MCF 10A (cell line): ENCODE results near the gene RETREG1. TPM values are rescaled to one million over a fixed set of nuclear protein-coding genes. Genes with fewer than 3 reads are reported as not detected.

Experiments
- BruUV-seq: library from RNA; stranded (reverse); fragments of 400-500 nt; replicated peaks from 2 replicates; lab custom pipeline; 2021; lab: Mats Ljungman, UMichigan
- CTCF ChIA-PET: fragments of 300-600 bp; sonication (Branson Sonifier 250); formaldehyde crosslinking; extraction: SDS; loops from one replicate; lab custom pipeline; 2021; ENCODE audit warnings: antibody characterized with exemption, inconsistent platforms; lab: Yijun Ruan, JAX
- POLR2A ChIA-PET: fragments of 300-600, 350-650 bp; sonication (Branson Sonifier 250); formaldehyde crosslinking; extraction: SDS; loops from one replicate; lab custom pipeline; 2020; ENCODE audit warnings: antibody characterized with exemption, inconsistent platforms; lab: Yijun Ruan, JAX
- DNase-seq: peaks from one replicate; pipeline ENCODE4 v3.0.0-alpha.2; 2018; ENCODE audit not compliant: unreplicated experiment
- H3K27ac Mint-ChIP-seq: one replicate; pipeline ENCODE4 v1.8.0; 2022; ENCODE audit warnings: mild to moderate bottlenecking, low read depth, mixed read lengths; ENCODE audit not compliant: unreplicated experiment
- H3K27me3 Mint-ChIP-seq: one replicate; pipeline ENCODE4 v1.8.0; 2022; ENCODE audit warnings: mixed read lengths; ENCODE audit not compliant: insufficient read depth, unreplicated experiment
- H3K36me3 Mint-ChIP-seq: one replicate; pipeline ENCODE4 v1.8.0; 2022; ENCODE audit warnings: mild to moderate bottlenecking, moderate library complexity, mixed read lengths; ENCODE audit not compliant: insufficient read depth, unreplicated experiment
- H3K4me1 Mint-ChIP-seq: one replicate; pipeline ENCODE4 v1.8.0; 2022; ENCODE audit warnings: mixed read lengths; ENCODE audit not compliant: insufficient read depth, unreplicated experiment
- H3K4me3 Mint-ChIP-seq: one replicate; pipeline ENCODE4 v1.8.0; 2022; ENCODE audit warnings: mild to moderate bottlenecking, moderate library complexity, mixed read lengths; ENCODE audit not compliant: unreplicated experiment
- H3K9me3 Mint-ChIP-seq: one replicate; pipeline ENCODE4 v1.8.0; 2022; ENCODE audit warnings: mixed read lengths; ENCODE audit not compliant: unreplicated experiment
- CTCF ChIP-seq: fragments of 200-600 bp; IDR thresholded peaks from one replicate; pipeline ENCODE4 v1.8.0; 2022; ENCODE audit warnings: antibody characterized with exemption, mild to moderate bottlenecking; ENCODE audit not compliant: unreplicated experiment
- intact Hi-C: fragments of 100-400 bp; cut with micrococcal nuclease; formaldehyde crosslinking; loops from 2 replicates; pipeline ENCODE4 v1.14.1; 2022
- total RNA-seq: library from RNA; stranded (reverse); gene quantifications from 2 replicates; pipeline ENCODE4 v1.2.3, GENCODE V29; 2022

The RETREG1 gene
- total RNA-seq, 1 experiment from 2014 or later: 4.9 TPM

DNA sequence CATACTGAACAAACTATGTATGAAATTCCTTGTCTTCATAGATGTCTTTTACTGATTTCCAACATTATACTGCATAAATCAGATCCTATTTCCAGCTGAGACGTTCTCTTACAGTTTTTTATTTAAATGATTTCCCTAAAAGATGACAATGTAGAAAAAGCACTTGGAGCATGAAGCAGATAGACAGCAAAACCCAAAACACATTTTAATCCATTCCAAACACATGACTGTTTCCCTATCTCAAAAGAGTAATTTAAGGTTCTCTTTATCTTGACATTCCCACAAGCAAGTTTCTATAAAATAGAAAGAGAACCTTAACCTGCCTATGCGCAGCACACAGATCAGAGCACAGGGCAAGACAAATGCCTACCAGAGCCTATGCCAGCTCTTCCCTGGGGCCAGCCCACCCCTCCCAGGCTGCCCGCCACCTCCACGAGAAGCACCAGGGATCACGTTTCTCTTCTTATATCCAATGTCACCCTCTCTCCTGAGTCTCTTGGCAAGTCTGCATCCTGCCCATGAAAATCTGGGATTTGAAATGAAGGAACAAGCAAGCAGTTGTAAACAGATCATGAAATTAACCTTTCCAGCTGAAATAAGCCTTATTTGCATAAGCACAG is 52.4 kb downstream of the RETREG1 start:
- intact Hi-C loops: no loop called here
- ChIA-PET POLR2A (no interaction called here), CTCF (interaction anchor here (0.5 to 2.8 kb wide), 2 partner anchors 13 to 92 kb away, joined by 3 to 28 read pairs; no protein-coding TSS in a partner anchor)
- no peak for TF ChIP-seq CTCF
- no peak overlapping the region for H3K27ac Mint-ChIP-seq
- no peak for DNase-seq
- no peaks in the 10 kb centered on the region for H3K27me3 Mint-ChIP-seq
- no peak overlapping the region for H3K4me3 Mint-ChIP-seq
- peaks cover 13% of the 10 kb centered on the region for H3K4me1 Mint-ChIP-seq
- no peaks in the 10 kb centered on the region for H3K36me3 Mint-ChIP-seq
- BruUV-seq: no TSS peak
- no peaks in the 10 kb centered on the region for H3K9me3 Mint-ChIP-seq

DNA sequence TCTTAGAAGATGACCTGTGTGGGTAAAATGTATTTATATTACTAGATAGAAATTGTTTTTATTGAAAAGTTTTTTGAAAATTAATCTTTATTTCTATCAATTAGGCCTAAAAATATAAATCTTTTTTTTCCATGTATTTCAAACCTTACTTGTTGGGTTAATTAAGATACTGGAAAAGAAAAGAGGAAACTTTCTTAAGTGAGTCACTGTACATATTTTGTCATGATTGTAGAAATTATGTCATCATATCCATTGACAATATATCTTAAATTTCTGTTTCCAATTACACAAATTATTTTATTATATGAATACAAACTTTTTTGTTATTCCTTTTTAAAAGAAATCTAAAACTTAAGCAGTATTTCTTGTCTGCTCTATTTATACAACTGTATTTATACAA is 53.1 kb downstream of the RETREG1 start:
- POLR2A ChIA-PET: interaction anchor here (0.6 kb wide), 1 partner anchor 81 kb away, joined by 3 read pairs; no protein-coding TSS in a partner anchor
- CTCF ChIA-PET: interaction anchor here (0.6 to 2.8 kb wide), 4 partner anchors 12 to 76 kb away, joined by 3 to 28 read pairs (median 4); no protein-coding TSS in a partner anchor
- no peak overlapping the region for H3K27ac Mint-ChIP-seq
- intact Hi-C loops: no loop called here
- no peak for TF ChIP-seq CTCF
- no TSS peak for BruUV-seq
- H3K4me1 Mint-ChIP-seq: peaks cover 9% of the 10 kb centered on the region
- H3K4me3 Mint-ChIP-seq: no peak overlapping the region
- no peak for DNase-seq
- H3K9me3 Mint-ChIP-seq: no peaks in the 10 kb centered on the region
- no peaks in the 10 kb centered on the region for H3K27me3 Mint-ChIP-seq
- no peaks in the 10 kb centered on the region for H3K36me3 Mint-ChIP-seq

DNA sequence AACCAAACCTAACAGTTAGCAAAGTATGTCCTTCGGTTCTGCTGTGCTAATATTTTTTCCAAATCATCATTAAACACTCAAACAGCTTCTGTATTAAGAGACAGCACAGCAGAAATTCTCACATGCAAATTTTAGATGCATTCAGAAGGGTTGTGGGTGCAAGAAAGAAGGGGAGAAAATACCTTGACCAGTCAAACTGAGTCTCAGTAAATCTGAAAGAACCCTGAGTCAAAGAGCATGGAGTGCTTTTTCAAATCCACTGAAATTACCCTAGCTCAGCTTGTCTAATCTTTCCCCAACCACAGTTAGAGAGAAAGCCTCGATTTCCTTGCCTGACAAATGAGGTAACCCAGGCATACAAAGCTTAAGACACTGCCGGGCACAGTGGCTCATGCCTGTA is 55.1 kb downstream of the RETREG1 start:
- intact Hi-C loops: no loop called here
- Mint-ChIP-seq H3K9me3 (no peaks in the 10 kb centered on the region), H3K27me3 (no peaks in the 10 kb centered on the region), H3K27ac (no peak overlapping the region), H3K36me3 (no peaks in the 10 kb centered on the region), H3K4me1 (no peaks in the 10 kb centered on the region), H3K4me3 (no peak overlapping the region)
- CTCF ChIA-PET: interaction anchor here (0.6 to 2.8 kb wide), 4 partner anchors 11 to 627 kb away, joined by 3 to 28 read pairs (median 4); no protein-coding TSS in a partner anchor
- BruUV-seq: no TSS peak
- POLR2A ChIA-PET: interaction anchor here (0.6 to 1.3 kb wide), 2 partner anchors 9 to 23 kb away, joined by 4 read pairs; no protein-coding TSS in a partner anchor
- no peak for TF ChIP-seq CTCF
- DNase-seq: no peak

DNA sequence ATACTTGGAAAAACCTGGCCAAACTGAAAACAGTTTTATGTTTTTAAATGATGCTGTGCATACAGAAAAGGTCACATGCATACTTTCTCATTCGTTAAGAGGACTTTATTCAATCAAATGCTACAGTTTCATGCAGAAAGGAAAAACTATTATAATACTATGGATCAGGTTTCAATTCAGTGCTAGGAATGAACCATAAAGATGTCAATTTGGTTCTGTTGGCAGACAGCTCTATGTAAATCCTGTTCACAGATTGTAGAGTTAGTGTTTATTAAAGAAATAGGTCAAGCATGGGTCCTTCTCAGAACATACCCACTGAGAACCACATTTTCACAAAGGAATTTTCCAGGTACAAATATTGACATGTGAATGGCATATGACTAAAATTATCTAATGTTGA is 57.1 kb downstream of the RETREG1 start:
- ChIA-PET POLR2A (no interaction called here), CTCF (interaction anchor here (0.7 to 1.7 kb wide), 6 partner anchors 9 to 104 kb away, joined by 3 to 8 read pairs (median 3); no protein-coding TSS in a partner anchor)
- no peak for DNase-seq
- intact Hi-C loops: no loop called here
- Mint-ChIP-seq H3K27ac (no peak overlapping the region), H3K36me3 (no peaks in the 10 kb centered on the region), H3K4me1 (no peaks in the 10 kb centered on the region), H3K9me3 (no peaks in the 10 kb centered on the region), H3K4me3 (no peak overlapping the region), H3K27me3 (no peaks in the 10 kb centered on the region)
- no TSS peak for BruUV-seq
- no peak for TF ChIP-seq CTCF
